HG03025 (cell line): ENCODE data around the gene TEX101.

ENCODE experiments used
- ATAC-seq: cut with Tn5 transposase; IDR thresholded peaks from one replicate; pipeline ENCODE4 v1.9.1; 2021; ENCODE audit warnings: mild to moderate bottlenecking, moderate library complexity; ENCODE audit not compliant: unreplicated experiment, low FRiP score

TEX101 gene

GRCh38 chr19:43467730-43468129 lies 53.0 kb downstream of the TEX101 start:
- no peak for ATAC-seq
